Endometrial microvascular endothelial cells (primary cell): Measurements from ENCODE around the gene DEFB123. TPM values are rescaled to one million over a fixed set of nuclear protein-coding genes. Genes with fewer than 3 reads are reported as not detected.
"Not testable (repeated sequence)": the region's sequence is repeated elsewhere in the genome, so short reads cannot be mapped to it uniquely, and the experiment has no call there.

ENCODE experiments used
- in situ Hi-C: cut with HindIII; loops from 2 replicates; pipeline ENCODE4 v1.10.0; 2017; ENCODE audit warnings: low sequenced_read_pairs, low pct_unique_long_range_greater_than_20kb; ENCODE audit errors: inconsistent ontology term
- total RNA-seq: library from RNA; depleted of rRNA; stranded (reverse); fragments of >200 nt; gene quantifications from one replicate; pipeline ENCODE4 v1.2.3, GENCODE V29; 2015; ENCODE audit errors: inconsistent ontology term

DEFB123 gene
- not detected for total RNA-seq

DNA sequence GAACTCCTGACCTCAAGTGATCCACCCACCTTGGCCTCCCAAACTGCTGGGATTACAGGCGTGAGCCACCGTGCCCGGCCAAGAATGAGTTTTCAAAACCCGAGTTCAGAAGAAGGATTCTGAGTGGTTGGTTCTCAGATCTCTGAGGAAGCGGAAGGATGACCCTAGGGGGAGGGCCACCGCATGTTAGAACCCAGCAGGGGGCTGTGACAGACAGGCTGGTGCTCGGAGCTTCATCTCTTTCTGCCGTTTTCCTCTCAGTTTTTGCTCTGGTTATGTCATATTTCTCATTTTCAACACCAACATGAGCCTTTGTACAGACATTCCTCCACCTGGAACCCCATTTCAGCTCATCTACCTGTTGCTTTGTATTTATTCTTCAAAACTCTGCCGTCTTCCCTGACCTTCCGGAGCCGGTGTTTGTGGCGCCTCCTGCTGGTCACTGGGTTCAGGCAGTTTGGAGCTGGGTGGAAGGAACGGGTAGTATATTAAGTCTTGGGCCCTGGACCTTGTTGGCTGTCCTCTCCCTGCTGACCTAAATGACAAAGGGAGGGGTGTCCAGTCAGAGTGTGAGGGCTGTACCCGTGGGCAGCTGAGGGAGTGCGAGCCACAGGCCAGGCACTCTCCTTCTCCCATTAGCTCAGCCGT lies at the start of gene DEFB123:
Gene DEFB123, plus strand, starts transcription at position 621 of the 648 bp plus-strand sequence. CDS start 67 bp downstream, outside the sequence.
- in situ Hi-C loops: no loop called here

- in situ Hi-C loops: no loop called here
Observed at GRCh38 chr20:31392836-31393235, 47.6 kb upstream of the DEFB123 start.

DNA sequence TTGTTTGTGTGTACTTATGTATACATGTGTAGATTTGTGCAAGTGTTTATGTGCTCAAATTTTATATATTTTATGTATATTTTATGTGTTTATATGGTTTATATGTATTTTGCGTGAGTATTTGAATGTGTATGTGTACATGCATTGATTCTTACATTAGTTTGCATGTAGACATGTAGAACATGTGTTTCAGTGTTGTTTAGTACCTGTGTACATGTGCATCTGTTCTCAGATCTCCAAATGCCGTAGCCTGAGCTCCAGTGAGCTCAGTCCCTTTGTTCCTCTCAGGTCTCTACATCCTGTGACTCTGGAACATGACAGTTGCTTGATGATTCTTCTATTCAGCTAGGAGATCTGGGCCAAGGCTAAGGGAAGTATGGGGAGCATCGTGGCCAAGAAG lies 45.5 kb upstream of the DEFB123 start:
- in situ Hi-C loops: no loop called here

GRCh38 chr20:31403886-31404285 lies 36.5 kb upstream of the DEFB123 start:
- in situ Hi-C loops: no loop called here

DNA sequence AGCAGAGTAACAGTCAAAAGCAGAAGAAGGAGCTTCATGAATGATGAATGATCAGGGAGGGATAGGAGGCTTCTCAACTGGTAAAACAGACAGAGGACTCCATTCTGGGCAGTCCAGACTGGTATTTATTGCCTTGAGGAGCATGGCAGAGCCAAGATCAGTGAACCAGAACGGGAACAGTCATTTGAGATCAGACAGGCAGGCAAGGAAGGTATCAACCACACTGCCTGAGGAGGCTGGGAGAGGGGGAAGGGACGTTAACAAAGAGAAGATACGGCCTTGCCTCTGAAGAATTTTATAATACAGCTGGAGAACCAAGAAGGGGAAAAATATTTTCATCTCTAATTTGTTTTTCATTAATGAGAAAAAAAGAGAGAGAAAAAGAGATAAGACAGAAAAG lies 34.3 kb upstream of the DEFB123 start, which contains the start of gene DEFB121:
Gene DEFB121, minus strand, starts transcription at position 101 of the 400 bp plus-strand sequence. Its CDS starts 63 bp downstream, at position 38.
- in situ Hi-C loops: no loop called here

DNA sequence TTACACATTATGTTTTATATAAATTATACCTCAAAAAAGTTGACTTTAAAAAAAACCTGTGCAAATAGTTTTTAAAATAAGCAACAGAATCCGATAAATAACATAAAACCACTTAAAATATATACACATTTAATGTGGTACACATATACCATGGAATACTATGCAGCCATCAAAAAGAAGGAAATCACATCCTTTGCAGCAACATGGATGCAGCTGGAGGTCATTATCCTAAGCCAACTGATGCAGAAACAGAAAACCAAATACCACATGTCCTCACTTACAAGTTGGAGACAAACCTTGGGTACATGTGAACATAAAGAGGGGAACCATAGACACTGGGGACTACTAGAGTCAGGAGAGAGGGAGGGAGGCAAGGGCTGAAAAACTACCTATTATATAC lies 30.4 kb upstream of the DEFB123 start:
- in situ Hi-C loops: no loop called here

- in situ Hi-C loops: no loop called here
Observed at GRCh38 chr20:31414381-31414780, 26.1 kb upstream of the DEFB123 start.

DNA sequence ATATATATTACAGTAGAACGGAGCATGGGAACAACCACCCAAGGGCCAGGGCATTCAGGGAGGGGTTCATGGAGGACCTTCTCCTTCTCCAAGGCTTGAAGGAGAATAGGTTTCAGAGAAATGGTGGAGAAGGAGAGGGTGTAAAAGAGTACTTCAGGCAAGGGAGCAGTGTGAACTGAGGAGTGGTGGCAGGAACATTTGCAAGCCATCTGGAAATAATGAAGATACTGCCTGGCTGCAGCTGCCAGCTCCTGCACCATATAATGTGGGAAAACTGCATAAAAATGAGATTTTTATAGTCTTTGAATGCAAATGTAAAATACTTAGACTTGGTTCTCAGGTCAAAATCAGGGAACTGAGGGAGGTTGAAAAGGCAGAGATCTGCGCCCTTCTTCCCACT lies 24.8 kb upstream of the DEFB123 start:
- in situ Hi-C loops: no loop called here

GRCh38 chr20:31418307-31418706 lies 22.1 kb upstream of the DEFB123 start:
- in situ Hi-C loops: no loop called here

- in situ Hi-C loops: no loop called here
Observed at GRCh38 chr20:31425797-31426196, 14.6 kb upstream of the DEFB123 start.

DNA sequence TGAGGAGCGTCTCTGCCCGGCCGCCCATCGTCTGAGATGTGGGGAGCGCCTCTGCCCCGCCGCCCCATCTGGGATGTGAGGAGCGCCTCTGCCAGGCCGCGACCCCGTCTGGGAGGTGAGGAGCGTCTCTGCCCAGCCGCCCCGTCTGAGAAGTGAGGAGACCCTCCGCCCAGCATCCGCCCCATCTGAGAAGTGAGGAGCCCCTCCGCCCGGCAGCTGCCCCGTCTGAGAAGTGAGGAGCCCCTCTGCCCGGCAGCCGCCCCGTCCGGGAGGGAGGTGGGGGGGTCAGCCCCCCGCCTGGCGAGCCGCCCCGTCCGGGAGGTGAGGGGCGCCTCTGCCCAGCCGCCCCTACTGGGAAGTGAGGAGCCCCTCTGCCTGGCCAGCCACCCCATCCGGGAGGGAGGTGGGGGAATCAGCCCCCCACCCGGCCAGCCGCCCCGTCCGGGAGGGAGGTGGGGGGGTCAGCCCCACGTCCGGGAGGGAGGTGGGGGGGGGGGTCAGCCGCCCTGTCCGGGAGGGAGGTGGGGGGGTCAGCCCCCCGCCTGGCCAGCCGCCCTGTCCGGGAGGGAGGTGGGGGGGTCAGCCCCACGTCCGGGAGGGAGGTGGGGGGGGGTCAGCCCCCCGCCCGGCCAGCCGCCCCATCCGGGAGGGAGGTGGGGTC lies 13.4 kb upstream of the DEFB123 start:
- in situ Hi-C loops: not testable (repeated sequence)

DNA sequence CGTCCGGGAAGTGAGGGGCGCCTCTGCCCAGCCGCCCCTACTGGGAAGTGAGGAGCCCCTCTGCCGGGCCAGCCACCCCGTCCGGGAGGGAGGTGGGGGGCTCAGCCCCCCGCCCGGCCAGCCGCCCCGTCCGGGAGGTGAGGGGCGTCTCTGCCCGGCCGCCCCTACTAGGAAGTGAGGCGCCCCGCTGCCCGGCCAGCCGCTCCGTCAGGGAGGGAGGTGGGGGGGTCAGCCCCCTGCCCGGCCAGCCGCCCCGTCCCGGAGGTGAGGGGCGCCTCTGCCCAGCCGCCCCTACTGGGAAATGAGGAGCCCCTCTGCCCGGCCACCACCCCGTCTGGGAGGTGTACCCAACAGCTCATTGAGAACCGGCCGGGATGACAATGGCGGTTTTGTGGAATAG lies 12.9 kb upstream of the DEFB123 start:
- in situ Hi-C loops: not testable (repeated sequence)

GRCh38 chr20:31430568-31431115 lies 9.8 kb upstream of the DEFB123 start:
- in situ Hi-C loops: no loop called here

GRCh38 chr20:31446084-31446819 lies 5.8 kb downstream of the DEFB123 start:
- in situ Hi-C loops: no loop called here

GRCh38 chr20:31449511-31450414 lies 9.3 kb downstream of the DEFB123 start:
- in situ Hi-C loops: no loop called here

DNA sequence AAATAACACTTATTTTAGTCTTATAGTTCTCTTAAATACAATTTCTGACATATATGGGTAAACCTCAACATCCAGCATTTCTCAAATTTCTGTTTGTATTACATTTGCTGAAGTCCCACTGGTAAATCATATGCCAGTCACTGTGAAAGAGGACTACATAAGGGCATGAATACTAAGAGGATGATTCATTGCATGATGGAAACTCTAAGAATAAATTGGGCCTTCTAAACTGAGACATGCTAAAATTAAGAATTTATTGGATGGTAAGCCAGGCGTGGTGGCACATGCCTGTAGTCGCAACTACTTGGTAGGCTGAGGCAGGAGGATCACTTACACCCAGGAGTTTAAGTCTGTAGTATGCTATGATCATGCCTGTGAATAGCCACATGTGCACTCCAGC lies 12.1 kb downstream of the DEFB123 start:
- in situ Hi-C loops: no loop called here

GRCh38 chr20:31454361-31454760 lies 13.9 kb downstream of the DEFB123 start:
- in situ Hi-C loops: no loop called here

DNA sequence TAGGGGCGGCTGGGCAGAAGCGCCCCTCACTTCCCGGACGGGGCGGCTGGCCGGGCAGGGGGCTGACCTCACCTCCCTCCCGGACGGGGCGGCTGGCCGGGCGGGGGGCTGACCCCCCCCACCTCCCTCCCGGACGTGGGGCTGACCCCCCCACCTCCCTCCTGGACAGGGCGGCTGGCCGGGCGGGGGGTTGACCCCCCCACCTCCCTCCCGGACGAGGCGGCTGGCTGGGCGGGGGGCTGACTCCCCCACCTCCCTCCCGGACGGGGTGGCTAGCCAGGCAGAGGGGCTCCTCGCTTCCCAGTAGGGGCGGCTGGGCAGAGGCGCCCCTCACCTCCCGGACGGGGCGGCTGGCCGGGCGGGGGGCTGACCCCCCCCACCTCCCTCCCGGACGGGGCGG lies 30.5 kb downstream of the DEFB123 start:
- in situ Hi-C loops: not testable (repeated sequence)
